Smooth muscle cell (in vitro differentiated cells): Measurements from ENCODE around the gene SCAMP2. TPM values are rescaled to one million over a fixed set of nuclear protein-coding genes. Genes with fewer than 3 reads are reported as not detected.

ENCODE experiments used
- DNase-seq: peaks from one replicate; lab custom pipeline; 2025; ENCODE audit not compliant: unreplicated experiment; lab: John Stamatoyannopoulos, UW
- H2AFZ ChIP-seq: fragments of 200-600 bp; sonication (generic); 2 replicates; pipeline ENCODE4 v1.6.0; 2016; ENCODE audit warnings: antibody characterized with exemption, low read depth, mild to moderate bottlenecking
- H3F3A ChIP-seq: fragments of 200-600 bp; sonication (generic); 2 replicates; pipeline ENCODE4 v1.6.0; 2017; ENCODE audit warnings: antibody characterized with exemption, low read depth
- H3K27ac ChIP-seq: fragments of 200-600 bp; sonication (generic); 2 replicates; pipeline ENCODE4 v1.5.1; 2016; ENCODE audit warnings: low read depth, mild to moderate bottlenecking
- H3K27me3 ChIP-seq: fragments of 200-600 bp; sonication (generic); 2 replicates; pipeline ENCODE4 v1.6.1; 2016; ENCODE audit warnings: low read depth, mild to moderate bottlenecking
- H3K36me3 ChIP-seq: fragments of 200-600 bp; sonication (generic); 2 replicates; pipeline ENCODE4 v1.5.1; 2016; ENCODE audit warnings: low read depth
- H3K4me1 ChIP-seq: fragments of 200-600 bp; sonication (generic); 2 replicates; pipeline ENCODE4 v1.5.1; 2016; ENCODE audit warnings: low read depth
- H3K4me2 ChIP-seq: fragments of 200-600 bp; sonication (generic); 2 replicates; pipeline ENCODE4 v1.6.0; 2016; ENCODE audit warnings: mild to moderate bottlenecking
- H3K4me3 ChIP-seq: fragments of 200-600 bp; sonication (generic); 2 replicates; pipeline ENCODE4 v1.5.1; 2016; ENCODE audit warnings: mild to moderate bottlenecking
- H3K79me2 ChIP-seq: fragments of 200-600 bp; sonication (generic); 2 replicates; pipeline ENCODE4 v1.6.0; 2016; ENCODE audit warnings: low read depth, mild to moderate bottlenecking
- H3K9ac ChIP-seq: fragments of 200-600 bp; sonication (generic); 2 replicates; pipeline ENCODE4 v1.6.0; 2016; ENCODE audit warnings: low read depth
- H3K9me3 ChIP-seq: fragments of 200-600 bp; sonication (generic); replicated peaks from 2 replicates; pipeline ENCODE4 v1.5.1; 2016; ENCODE audit warnings: low read depth
- H4K20me1 ChIP-seq: fragments of 200-600 bp; sonication (generic); 2 replicates; pipeline ENCODE4 v1.6.0; 2016; ENCODE audit warnings: low read depth
- CTCF ChIP-seq: fragments of 200-600 bp; sonication (generic); IDR thresholded peaks from 2 replicates; pipeline ENCODE4 v1.5.1; 2017; ENCODE audit warnings: borderline replicate concordance, mild to moderate bottlenecking, antibody characterized with exemption; ENCODE audit not compliant: insufficient read depth, poor library complexity, severe bottlenecking
- WGBS: methylation state at CpG from one replicate; pipeline ENCODE4 v1.1.7; 2016; ENCODE audit warnings: low lambda C conversion rate; 5-methylcytosine and 5-hydroxymethylcytosine counted together
- polyA plus RNA-seq: library from polyadenylated mRNA; unstranded; fragments of >200 nt; fragmentation: Nextera tagmentation; extraction: Ambion mirVana; gene quantifications from 2 replicates; pipeline ENCODE4 v1.2.1, GENCODE V29; 2016
- total RNA-seq: library from RNA; depleted of rRNA; stranded (reverse); fragments of >200 nt; gene quantifications from 2 replicates; pipeline ENCODE4 v1.2.3, GENCODE V29; 2014

SCAMP2 gene
- total and polyA plus RNA-seq, 2 experiments from 2014 or later, result 55.5 to 80.3 TPM

- Histone ChIP-seq H3K4me2 (no peak overlapping the region), H3K36me3 (no peaks in the 10 kb centered on the region), H3K79me2 (no peaks in the 10 kb centered on the region), H3K27me3 (no peaks in the 10 kb centered on the region), H3K4me3 (no peak overlapping the region), H3K9me3 (no peaks in the 10 kb centered on the region), H3F3A (peaks cover 4% of the 10 kb centered on the region), H4K20me1 (no peaks in the 10 kb centered on the region), H2AFZ (no peak overlapping the region), H3K9ac (no peak overlapping the region), H3K27ac (no peak overlapping the region), H3K4me1 (peaks cover 16% of the 10 kb centered on the region)
- 94% methylated on average over 5 of the region's 5 CpGs for WGBS
- no peak for DNase-seq
- no peak for TF ChIP-seq CTCF
Measured at GRCh38 chr15:74845208-74845568, 28.0 kb downstream of the SCAMP2 start.

- H3F3A ChIP-seq, result peaks cover 4% of the 10 kb centered on the region
- H3K4me2 ChIP-seq, result no peak overlapping the region
- H4K20me1 ChIP-seq, result no peaks in the 10 kb centered on the region
- peaks cover 16% of the 10 kb centered on the region for H3K4me1 ChIP-seq
- TF ChIP-seq CTCF, result no peak
- H3K9me3 ChIP-seq, result no peaks in the 10 kb centered on the region
- no peak overlapping the region for H2AFZ ChIP-seq
- H3K79me2 ChIP-seq, result no peaks in the 10 kb centered on the region
- H3K9ac ChIP-seq, result no peak overlapping the region
- no peaks in the 10 kb centered on the region for H3K27me3 ChIP-seq
- H3K36me3 ChIP-seq, result no peaks in the 10 kb centered on the region
- no peak for DNase-seq
- 84% methylated on average over 12 of the region's 12 CpGs for WGBS
- H3K4me3 ChIP-seq, result no peak overlapping the region
- peak overlapping the region; percentile 94 for H3K27ac ChIP-seq
Measured at GRCh38 chr15:74844319-74845207, 28.6 kb downstream of the SCAMP2 start.

DNA sequence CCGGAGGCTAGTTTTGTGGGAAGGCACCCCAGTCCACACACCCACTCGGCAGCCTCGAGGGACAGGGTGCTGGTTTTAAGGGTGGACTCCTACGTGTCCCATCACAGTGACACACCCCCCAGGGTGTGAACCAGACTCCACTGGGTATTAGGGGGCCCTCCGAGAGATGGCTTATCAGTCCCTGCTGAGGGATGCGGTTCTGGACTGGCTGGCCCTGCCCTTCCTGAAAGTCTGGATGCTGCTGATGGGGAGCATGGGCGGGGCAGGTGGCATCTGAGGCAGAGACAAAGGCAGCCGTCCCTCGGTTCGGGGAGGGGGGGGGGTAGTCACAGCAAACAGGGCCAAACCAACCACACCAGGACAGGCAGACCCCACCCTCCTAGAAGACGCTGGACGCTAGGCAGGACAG is 29.3 kb downstream of the SCAMP2 start:
- WGBS, result 64% methylated on average over 12 of the region's 12 CpGs
- no peak overlapping the region for H2AFZ ChIP-seq
- DNase-seq, result no peak
- H3K4me3 ChIP-seq, result peak overlapping the region; percentile 100
- no peaks in the 10 kb centered on the region for H4K20me1 ChIP-seq
- no peaks in the 10 kb centered on the region for H3K9me3 ChIP-seq
- H3K36me3 ChIP-seq, result no peaks in the 10 kb centered on the region
- peak overlapping the region; percentile 99 for H3K4me2 ChIP-seq
- peaks cover 4% of the 10 kb centered on the region for H3F3A ChIP-seq
- no peak for TF ChIP-seq CTCF
- H3K9ac ChIP-seq, result peak overlapping the region; percentile 90
- H3K4me1 ChIP-seq, result peaks cover 16% of the 10 kb centered on the region
- no peaks in the 10 kb centered on the region for H3K79me2 ChIP-seq
- H3K27me3 ChIP-seq, result no peaks in the 10 kb centered on the region
- H3K27ac ChIP-seq, result peak overlapping the region; percentile 94
